SU-DHL-6 (cell line): Measurements from ENCODE around the gene HM13.

Source experiments
- EZH2phosphoT487 ChIP-seq: fragments of 200-600 bp; sonication (generic), shearing (Covaris generic); conservative IDR thresholded peaks from 2 replicates; pipeline ENCODE4 v1.6.1; 2018; ENCODE audit warnings: mild to moderate bottlenecking, antibody characterized with exemption, low read length, moderate library complexity, mixed read lengths
- TF ChIP-seq, protein P1 (sequence below): fragments of 200-600 bp; sonication (generic); IDR thresholded peaks from one replicate; pipeline ENCODE4 v1.5.1; 2017; ENCODE audit warnings: antibody characterized with exemption, mild to moderate bottlenecking, low read length, moderate library complexity; ENCODE audit not compliant: insufficient read depth, poor library complexity, severe bottlenecking

DNA sequence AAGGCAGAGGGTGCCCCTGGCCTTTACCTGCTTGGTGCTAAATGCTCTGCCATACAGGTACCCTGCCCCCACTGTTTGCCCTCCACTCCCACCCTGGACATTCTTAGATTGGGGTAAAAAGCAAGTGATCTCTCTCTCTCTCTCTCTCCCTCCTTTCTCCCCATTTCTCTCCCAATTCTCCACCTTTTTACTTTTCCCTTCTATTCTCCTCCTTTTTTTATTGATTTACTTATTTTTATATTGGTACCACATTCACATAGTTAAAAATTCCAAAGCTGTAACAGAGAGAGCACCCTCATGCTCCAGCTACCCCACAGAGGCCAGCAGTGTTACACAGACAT is 53.1 kb downstream of the HM13 start:
- TF ChIP-seq, protein P1, sequence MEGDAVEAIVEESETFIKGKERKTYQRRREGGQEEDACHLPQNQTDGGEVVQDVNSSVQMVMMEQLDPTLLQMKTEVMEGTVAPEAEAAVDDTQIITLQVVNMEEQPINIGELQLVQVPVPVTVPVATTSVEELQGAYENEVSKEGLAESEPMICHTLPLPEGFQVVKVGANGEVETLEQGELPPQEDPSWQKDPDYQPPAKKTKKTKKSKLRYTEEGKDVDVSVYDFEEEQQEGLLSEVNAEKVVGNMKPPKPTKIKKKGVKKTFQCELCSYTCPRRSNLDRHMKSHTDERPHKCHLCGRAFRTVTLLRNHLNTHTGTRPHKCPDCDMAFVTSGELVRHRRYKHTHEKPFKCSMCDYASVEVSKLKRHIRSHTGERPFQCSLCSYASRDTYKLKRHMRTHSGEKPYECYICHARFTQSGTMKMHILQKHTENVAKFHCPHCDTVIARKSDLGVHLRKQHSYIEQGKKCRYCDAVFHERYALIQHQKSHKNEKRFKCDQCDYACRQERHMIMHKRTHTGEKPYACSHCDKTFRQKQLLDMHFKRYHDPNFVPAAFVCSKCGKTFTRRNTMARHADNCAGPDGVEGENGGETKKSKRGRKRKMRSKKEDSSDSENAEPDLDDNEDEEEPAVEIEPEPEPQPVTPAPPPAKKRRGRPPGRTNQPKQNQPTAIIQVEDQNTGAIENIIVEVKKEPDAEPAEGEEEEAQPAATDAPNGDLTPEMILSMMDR: no peak
- no peak for TF ChIP-seq EZH2phosphoT487
